ENCODE measurements around the gene SETD5. TPM values are rescaled to one million over a fixed set of nuclear protein-coding genes. Genes with fewer than 3 reads are reported as not detected.

SETD5 gene
- total and polyA plus RNA-seq, 2 of the 8 experiments (the other 6 are each of a cell fraction or from before 2014, with no cell fraction given): 108 to 234 TPM

GRCh38 chr3:9373465-9373864 lies 23.9 kb upstream of the SETD5 start:
- no peak overlapping the region for H3K4ac ChIP-seq (replicated peaks; ENCODE audit: insufficient read length, low read depth, low read length)
- POLR2A ChIA-PET (ENCODE audit: partially characterized antibody): interaction anchor here (2.4 to 8.2 kb wide), 3 partner anchors 10 to 34 kb away, joined by 5 to 52 read pairs (median 25); partner anchors contain the start of gene SETD5
- TF ChIP-seq SUZ12 (IDR thresholded peaks at IDR 0.05; ENCODE audit: low read length): no peak

More at GRCh38 chr3:9373465-9373864, 23.9 kb upstream of the SETD5 start:
- FAIRE-seq (no peak), DNase-seq (ENCODE audit: low read depth in 1 of 2, low spot score in 2 of 2) (no peak)
- Histone ChIP-seq H4K8ac (ENCODE audit: extremely low read depth, insufficient read depth, low read length) (no peak overlapping the region), H2AFZ (ENCODE audit: low read length) (no peak overlapping the region), H3K4me1 (replicated peaks in 1 of 4; ENCODE audit: control insufficient read depth in 3 of 4, insufficient read depth in 4 of 4, low read length in 3 of 4) (no peaks in the 10 kb centered on the region), H2BK5ac (ENCODE audit: low read depth, low read length) (no peak overlapping the region), H3K27ac (ENCODE audit: low read depth, low read length) (no peak overlapping the region), H3K56ac (replicated peaks; ENCODE audit: insufficient read length, low read depth, low read length) (no peak overlapping the region), H4K5ac (ENCODE audit: insufficient read length, low read depth, low read length) (no peak overlapping the region), H2BK12ac (ENCODE audit: low read depth, low read length) (no peak overlapping the region), H4K20me1 (replicated peaks in 1 of 2; ENCODE audit: control insufficient read depth in 1 of 2, insufficient read depth in 2 of 2, low read length in 2 of 2) (no peaks in the 10 kb centered on the region), H3K23me2 (ENCODE audit: low read depth, low read length) (no peaks in the 10 kb centered on the region), H3K9ac (replicated peaks in 1 of 4; ENCODE audit: extremely low read depth in 1 of 4, low read depth in 3 of 4, low read length in 3 of 4) (no peak overlapping the region), H3K23ac (ENCODE audit: insufficient read length) (no peak overlapping the region), H3K4me2 (ENCODE audit: insufficient read depth in 1 of 2, low read depth in 2 of 2, low read length in 2 of 2) (no peak overlapping the region), H3K79me1 (ENCODE audit: low read depth, low read length) (no peaks in the 10 kb centered on the region), H3K9me3 (ENCODE audit: insufficient read depth in 2 of 2, low read depth in 1 of 2, low read length in 1 of 2) (no peaks in the 10 kb centered on the region), H3K18ac (ENCODE audit: extremely low read depth, low read length) (no peak overlapping the region), H4K91ac (replicated peaks; ENCODE audit: insufficient read length, low read length) (no peak overlapping the region), H2BK20ac (ENCODE audit: low read length) (no peak overlapping the region), H2BK15ac (ENCODE audit: low read length) (no peak overlapping the region), H3K4me3 (ENCODE audit: extremely low read depth in 1 of 4, insufficient read depth in 2 of 4, low read depth in 3 of 4, low read length in 4 of 4) (no peak overlapping the region), H2BK120ac (replicated peaks; ENCODE audit: low read depth, low read length) (no peak overlapping the region), H3K27me3 (replicated peaks in 1 of 4; ENCODE audit: control insufficient read depth in 3 of 4, extremely low read depth in 1 of 4, insufficient read depth in 3 of 4, low read length in 3 of 4) (no peaks in the 10 kb centered on the region), H3K36me3 (ENCODE audit: control insufficient read depth in 2 of 4, insufficient read depth in 4 of 4, low read length in 3 of 4) (peaks cover 19 to 89% (median 58%) of the 10 kb centered on the region in 4 experiments), H3K14ac (ENCODE audit: insufficient read length) (no peak overlapping the region), H3K79me2 (ENCODE audit: control insufficient read depth in 1 of 2, insufficient read depth in 2 of 2, low read length in 2 of 2) (no peaks in the 10 kb centered on the region), H2AK5ac (ENCODE audit: low read depth, low read length) (no peak overlapping the region)
- 90% methylated on average over 3 of the region's 3 CpGs; no CpG with 5 or more reads in 1 of the 2 experiments for WGBS, 2 experiments (ENCODE audit: extremely low coverage in 1 of 2, insufficient coverage in 1 of 2, insufficient read length in 1 of 2, insufficient replicate concordance in 2 of 2, low coverage in 1 of 2, low lambda C conversion rate in 2 of 2, missing lambda C conversion rate in 1 of 2)
- CTCF ChIA-PET (ENCODE audit: partially characterized antibody): no interaction called here

Measured in H1 (cell line).